WERI-Rb-1 (cell line): ENCODE measurements around the gene FGF14.

Experiments
- DNase-seq: peaks from one replicate; pipeline ENCODE4 v3.0.0-alpha.2; 2020
- H3K27ac ChIP-seq: fragments of 250-450 bp; sonication (Bioruptor Pico); 2 replicates; pipeline ENCODE4 v1.5.1; 2020; ENCODE audit warnings: mild to moderate bottlenecking, moderate library complexity
- H3K27me3 ChIP-seq: fragments of 250-450 bp; sonication (Bioruptor Pico); 2 replicates; pipeline ENCODE4 v1.5.1; 2021; ENCODE audit warnings: mild to moderate bottlenecking, low read depth, moderate library complexity; ENCODE audit not compliant: insufficient read depth, severe bottlenecking
- H3K36me3 ChIP-seq: fragments of 250-450 bp; sonication (Bioruptor Pico); 2 replicates; pipeline ENCODE4 v1.5.1; 2020; ENCODE audit warnings: mild to moderate bottlenecking, moderate library complexity
- H3K4me3 ChIP-seq: 2 replicates; pipeline ENCODE4 v1.5.1; 2011; ENCODE audit warnings: low read depth, mild to moderate bottlenecking, control low read depth, low read length
- H3K9me3 ChIP-seq: fragments of 250-450 bp; sonication (Bioruptor Pico); 2 replicates; pipeline ENCODE4 v1.5.1; 2021; ENCODE audit warnings: mild to moderate bottlenecking, moderate library complexity; ENCODE audit not compliant: severe bottlenecking
- CTCF ChIP-seq: IDR thresholded peaks from 2 replicates; pipeline ENCODE4 v1.5.1; 2011; ENCODE audit warnings: low read depth, mild to moderate bottlenecking, control low read depth, inconsistent platforms, low read length

The FGF14 gene

GRCh38 chr13:101757446-101758039 is 644.3 kb downstream of the FGF14 start:
- no peaks in the 10 kb centered on the region for H3K9me3 ChIP-seq
- no peak overlapping the region for H3K27ac ChIP-seq
- TF ChIP-seq CTCF = peak; percentile 48
- no peak for DNase-seq
- H3K36me3 ChIP-seq = no peaks in the 10 kb centered on the region
- H3K4me3 ChIP-seq = no peak overlapping the region
- no peaks in the 10 kb centered on the region for H3K27me3 ChIP-seq

- H3K9me3 ChIP-seq = no peaks in the 10 kb centered on the region
- H3K36me3 ChIP-seq = no peaks in the 10 kb centered on the region
- no peak for TF ChIP-seq CTCF
- H3K27ac ChIP-seq = no peak overlapping the region
- no peak overlapping the region for H3K4me3 ChIP-seq
- no peak for DNase-seq
- H3K27me3 ChIP-seq = no peaks in the 10 kb centered on the region
Measured at GRCh38 chr13:101755228-101755887, 646.5 kb downstream of the FGF14 start.

- no peak for DNase-seq
- H3K27ac ChIP-seq = no peak overlapping the region
- H3K9me3 ChIP-seq = no peaks in the 10 kb centered on the region
- no peaks in the 10 kb centered on the region for H3K36me3 ChIP-seq
- no peaks in the 10 kb centered on the region for H3K27me3 ChIP-seq
- TF ChIP-seq CTCF = no peak
- H3K4me3 ChIP-seq = no peak overlapping the region
Measured at GRCh38 chr13:101752432-101752831, 649.4 kb downstream of the FGF14 start.

GRCh38 chr13:101751488-101751887 is 650.4 kb downstream of the FGF14 start:
- no peak for DNase-seq
- no peak overlapping the region for H3K27ac ChIP-seq

GRCh38 chr13:101749584-101749983 is 652.3 kb downstream of the FGF14 start:
- Histone ChIP-seq H3K27me3 (no peaks in the 10 kb centered on the region), H3K36me3 (no peaks in the 10 kb centered on the region), H3K4me3 (no peak overlapping the region), H3K27ac (no peak overlapping the region), H3K9me3 (no peaks in the 10 kb centered on the region)
- DNase-seq = no peak
- no peak for TF ChIP-seq CTCF

More at GRCh38 chr13:101751488-101751887, 650.4 kb downstream of the FGF14 start:
- no peak overlapping the region for H3K4me3 ChIP-seq
- H3K36me3 ChIP-seq = no peaks in the 10 kb centered on the region
- TF ChIP-seq CTCF = no peak
- no peaks in the 10 kb centered on the region for H3K9me3 ChIP-seq
- H3K27me3 ChIP-seq = no peaks in the 10 kb centered on the region

GRCh38 chr13:101747039-101747438 is 654.8 kb downstream of the FGF14 start:
- no peak overlapping the region for H3K4me3 ChIP-seq
- TF ChIP-seq CTCF = no peak
- no peak for DNase-seq
- no peaks in the 10 kb centered on the region for H3K36me3 ChIP-seq
- H3K27ac ChIP-seq = no peak overlapping the region
- no peaks in the 10 kb centered on the region for H3K9me3 ChIP-seq
- no peaks in the 10 kb centered on the region for H3K27me3 ChIP-seq
